Cardiac muscle cell (in vitro differentiated cells and primary cell): ENCODE results near the gene MPP4. TPM values are rescaled to one million over a fixed set of nuclear protein-coding genes. Genes with fewer than 3 reads are reported as not detected.

Experiments used
- DNase-seq, 2 donors: peaks; one replicate each; pipeline versions ENCODE4 v3.0.0 to v3.0.0-alpha.2; 2010 to 2017; ENCODE audit warnings: low read depth in 1 of 2, low spot score in 1 of 2
- H3K27ac ChIP-seq: fragments of 200-600 bp; sonication (generic); 2 replicates; pipeline ENCODE4 v1.5.1; 2016
- H3K27me3 ChIP-seq: fragments of 200-600 bp; sonication (generic); 2 replicates; pipeline ENCODE4 v1.6.0; 2016; ENCODE audit warnings: control low read depth
- H3K36me3 ChIP-seq: fragments of 200-600 bp; sonication (generic); 2 replicates; pipeline ENCODE4 v1.5.1; 2016; ENCODE audit warnings: control low read depth
- H3K4me1 ChIP-seq: fragments of 200-600 bp; sonication (generic); 2 replicates; pipeline ENCODE4 v1.8.1; 2017; ENCODE audit warnings: low read depth, mild to moderate bottlenecking, mixed run types
- H3K4me3 ChIP-seq: fragments of 200-600 bp; sonication (generic); 2 replicates; pipeline ENCODE4 v1.5.1; 2016; ENCODE audit warnings: mild to moderate bottlenecking
- H3K9me3 ChIP-seq: fragments of 200-600 bp; sonication (generic); 2 replicates; pipeline ENCODE4 v1.5.1; 2017; ENCODE audit warnings: low read depth, mild to moderate bottlenecking, control low read depth
- CTCF ChIP-seq: IDR thresholded peaks from 2 replicates; pipeline ENCODE4 v1.5.1; 2012; ENCODE audit warnings: low read depth, mild to moderate bottlenecking, low read length
- polyA plus RNA-seq: library from polyadenylated mRNA; unstranded; fragments of >200 nt; fragmentation: Nextera tagmentation; extraction: Ambion mirVana; gene quantifications from 2 replicates; pipeline ENCODE4 v1.2.1, GENCODE V29; 2016
- total RNA-seq: library from RNA; depleted of rRNA; stranded (reverse); fragments of >200 nt; gene quantifications from 2 replicates; pipeline ENCODE4 v1.2.3, GENCODE V29; 2016

MPP4 gene, protein sequence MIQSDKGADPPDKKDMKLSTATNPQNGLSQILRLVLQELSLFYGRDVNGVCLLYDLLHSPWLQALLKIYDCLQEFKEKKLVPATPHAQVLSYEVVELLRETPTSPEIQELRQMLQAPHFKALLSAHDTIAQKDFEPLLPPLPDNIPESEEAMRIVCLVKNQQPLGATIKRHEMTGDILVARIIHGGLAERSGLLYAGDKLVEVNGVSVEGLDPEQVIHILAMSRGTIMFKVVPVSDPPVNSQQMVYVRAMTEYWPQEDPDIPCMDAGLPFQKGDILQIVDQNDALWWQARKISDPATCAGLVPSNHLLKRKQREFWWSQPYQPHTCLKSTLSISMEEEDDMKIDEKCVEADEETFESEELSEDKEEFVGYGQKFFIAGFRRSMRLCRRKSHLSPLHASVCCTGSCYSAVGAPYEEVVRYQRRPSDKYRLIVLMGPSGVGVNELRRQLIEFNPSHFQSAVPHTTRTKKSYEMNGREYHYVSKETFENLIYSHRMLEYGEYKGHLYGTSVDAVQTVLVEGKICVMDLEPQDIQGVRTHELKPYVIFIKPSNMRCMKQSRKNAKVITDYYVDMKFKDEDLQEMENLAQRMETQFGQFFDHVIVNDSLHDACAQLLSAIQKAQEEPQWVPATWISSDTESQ
- total RNA-seq = 0.04 and 0.27 TPM in 2 replicates
- 0.15 TPM in 1 of 2 replicates, not detected in the other for polyA plus RNA-seq

DNA sequence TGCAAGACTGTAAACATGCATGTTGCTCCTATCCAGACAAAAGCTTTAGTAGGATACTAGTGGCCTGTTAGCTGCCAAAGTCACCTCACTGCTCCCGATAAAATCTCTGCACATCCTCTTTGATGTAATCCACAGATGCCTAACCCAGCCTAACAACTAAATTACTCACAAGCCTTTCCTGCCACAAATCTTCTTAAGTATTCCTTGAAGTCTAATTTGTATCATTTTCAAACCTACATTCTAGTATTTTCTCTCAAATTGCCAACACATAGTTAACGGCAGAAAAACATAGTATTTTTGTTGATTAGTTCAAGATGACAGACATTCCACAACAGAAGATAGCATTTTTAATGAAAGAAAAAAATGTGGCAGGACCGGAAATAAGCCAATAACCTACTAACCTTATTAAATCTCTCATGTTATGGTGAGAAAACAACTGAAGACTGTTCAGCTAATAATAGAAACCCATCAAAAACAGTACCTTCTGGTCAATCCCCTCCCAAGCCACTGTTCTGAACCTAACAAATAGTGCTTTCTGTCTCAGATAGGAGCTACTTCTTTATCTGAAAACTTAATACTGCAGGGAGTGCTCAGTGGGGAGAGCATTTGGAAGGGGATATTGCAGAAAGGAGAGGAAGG, at the start of gene MPP4:
Gene MPP4 (minus strand): TSS at position 57 of the 639 bp plus-strand sequence. CDS start 4,690 bp downstream, outside the sequence.
- H3K27me3 ChIP-seq = no peaks in the 10 kb centered on the region
- H3K9me3 ChIP-seq = no peaks in the 10 kb centered on the region
- TF ChIP-seq CTCF = no peak
- H3K27ac ChIP-seq = no peak within 1 kb of the TSS
- peak in 1 of 2 donors; percentile 25 for DNase-seq
- peaks cover 25% of the 10 kb centered on the region for H3K36me3 ChIP-seq
- H3K4me3 ChIP-seq = no peak within 1 kb of the TSS
- H3K4me1 ChIP-seq = no peaks in the 10 kb centered on the region

GRCh38 chr2:201746551-201746950, 48.1 kb upstream of the MPP4 start:
- no peaks in the 10 kb centered on the region for H3K9me3 ChIP-seq
- peaks cover 16% of the 10 kb centered on the region for H3K36me3 ChIP-seq
- TF ChIP-seq CTCF = no peak
- DNase-seq = no peak
- H3K4me3 ChIP-seq = no peak overlapping the region
- H3K27ac ChIP-seq = peak overlapping the region; percentile 63
- H3K27me3 ChIP-seq = no peaks in the 10 kb centered on the region
- H3K4me1 ChIP-seq = peaks cover 8% of the 10 kb centered on the region

DNA sequence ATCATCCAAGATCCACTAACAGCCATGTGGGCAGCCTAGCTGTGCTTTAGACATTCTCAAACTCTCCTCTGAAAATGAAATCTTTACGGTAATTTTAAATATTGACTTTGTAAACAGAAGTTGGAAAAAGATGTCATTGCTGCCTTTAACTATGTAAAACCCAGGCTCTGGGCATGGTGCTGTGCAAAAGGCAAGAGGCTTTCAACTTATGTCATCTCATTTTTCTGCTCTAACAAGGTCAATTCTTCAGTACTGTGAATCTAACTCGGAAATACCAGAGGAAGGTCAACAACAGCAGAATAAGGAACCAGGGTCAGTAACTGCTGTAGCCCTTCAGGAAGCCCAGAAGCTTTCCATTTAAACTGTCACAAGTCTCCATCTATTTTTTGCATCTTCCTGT, 37.0 kb upstream of the MPP4 start:
- H3K27ac ChIP-seq = no peak overlapping the region
- DNase-seq = no peak
- no peak overlapping the region for H3K4me3 ChIP-seq
- no peaks in the 10 kb centered on the region for H3K4me1 ChIP-seq
- peaks cover 25% of the 10 kb centered on the region for H3K36me3 ChIP-seq
- no peaks in the 10 kb centered on the region for H3K27me3 ChIP-seq
- no peak for TF ChIP-seq CTCF
- H3K9me3 ChIP-seq = no peaks in the 10 kb centered on the region

DNA sequence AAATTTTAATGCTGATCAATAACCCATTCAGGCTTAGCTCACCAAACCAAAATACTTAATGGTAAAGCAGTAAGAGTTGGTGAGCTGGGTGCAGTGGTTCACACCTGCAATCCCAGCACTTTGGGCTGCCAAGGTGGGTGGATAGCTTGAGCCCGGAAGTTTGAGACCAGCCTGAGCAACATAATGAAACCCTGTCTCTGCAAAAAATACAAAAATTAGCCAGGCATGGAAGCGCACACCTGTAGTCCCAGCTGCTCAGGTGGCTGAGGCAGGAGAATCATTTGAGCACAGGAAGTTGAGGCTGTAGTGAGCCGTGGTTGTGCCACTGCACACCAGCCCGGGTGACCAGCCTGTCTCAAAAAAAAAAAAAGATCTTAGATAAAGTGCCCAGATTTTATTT, 35.7 kb upstream of the MPP4 start:
- no peaks in the 10 kb centered on the region for H3K27me3 ChIP-seq
- no peak overlapping the region for H3K4me3 ChIP-seq
- no peaks in the 10 kb centered on the region for H3K9me3 ChIP-seq
- H3K4me1 ChIP-seq = no peaks in the 10 kb centered on the region
- H3K36me3 ChIP-seq = peaks cover 25% of the 10 kb centered on the region
- no peak overlapping the region for H3K27ac ChIP-seq
- no peak for TF ChIP-seq CTCF
- DNase-seq = no peak

- H3K4me3 ChIP-seq = no peak overlapping the region
- DNase-seq = no peak
Observed at GRCh38 chr2:201733544-201733943, 35.1 kb upstream of the MPP4 start.

More at GRCh38 chr2:201733544-201733943, 35.1 kb upstream of the MPP4 start:
- Histone ChIP-seq H3K36me3 (peaks cover 23% of the 10 kb centered on the region), H3K4me1 (no peaks in the 10 kb centered on the region), H3K27ac (no peak overlapping the region), H3K9me3 (no peaks in the 10 kb centered on the region), H3K27me3 (no peaks in the 10 kb centered on the region)
- TF ChIP-seq CTCF = no peak
